Measurements from ENCODE around the gene APOBEC3F.
A peak's percentile ranks its signal among the peaks of the same experiment; 100 is the strongest.
"Not testable (repeated sequence)": the region's sequence is repeated elsewhere in the genome, so short reads cannot be mapped to it uniquely, and the experiment has no call there.

APOBEC3F gene

GRCh38 chr22:39040538-39041296, at the start of gene APOBEC3F:
TSS of gene APOBEC3F (plus strand) at chr22:39040864. CDS start at chr22:39040961, 97 bp downstream.
- DNase-seq (ENCODE audit: low read depth in 2 of 2): peak; percentile 39 to 50

- DNase-seq (ENCODE audit: low read depth in 2 of 2): not testable (repeated sequence)
These were observed 47.7 kb upstream of the APOBEC3F start for GRCh38 chr22:38992871-38993371.

DNA sequence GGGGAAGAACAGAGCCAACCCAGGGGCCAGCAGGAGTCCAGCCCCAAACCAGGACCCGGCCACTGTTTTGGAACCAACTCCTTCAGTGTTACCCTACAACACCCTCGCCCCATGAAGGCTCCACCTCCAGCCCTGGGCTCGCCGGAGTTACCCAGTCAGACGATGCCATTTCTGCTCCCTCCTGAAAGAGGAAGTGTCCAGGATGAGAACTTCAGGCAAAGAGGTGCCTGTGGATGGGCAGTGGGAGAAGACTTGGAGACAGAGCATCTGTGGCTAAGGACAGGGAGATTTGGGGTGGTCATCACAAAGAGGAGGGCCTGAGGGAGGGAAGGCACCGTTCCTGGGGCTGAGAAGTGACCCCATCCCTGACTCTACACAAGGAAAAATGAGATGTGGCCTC, 44.6 kb upstream of the APOBEC3F start:
- DNase-seq (ENCODE audit: low read depth in 2 of 2): no peak

DNA sequence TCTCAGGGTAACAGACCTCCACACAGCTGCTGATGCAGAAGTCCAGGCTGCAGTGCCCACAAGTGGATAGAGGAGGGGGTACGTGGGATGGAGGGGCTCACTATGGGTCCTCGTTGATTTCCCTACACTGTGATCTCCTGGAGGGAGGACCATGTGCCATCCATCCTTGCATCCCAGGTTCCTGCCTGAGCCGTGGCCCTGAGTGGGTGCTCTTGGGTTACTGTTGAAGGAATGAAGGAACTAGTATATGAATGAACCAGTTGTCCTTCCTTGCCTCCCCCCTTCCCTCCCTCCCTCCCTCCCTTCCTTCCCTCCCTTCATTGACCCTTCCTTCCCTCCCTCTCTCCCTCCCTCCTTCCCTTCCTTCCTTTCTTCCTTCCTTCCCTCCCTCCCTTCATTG, 43.1 kb upstream of the APOBEC3F start:
- no peak for DNase-seq (ENCODE audit: low read depth in 2 of 2)

DNA sequence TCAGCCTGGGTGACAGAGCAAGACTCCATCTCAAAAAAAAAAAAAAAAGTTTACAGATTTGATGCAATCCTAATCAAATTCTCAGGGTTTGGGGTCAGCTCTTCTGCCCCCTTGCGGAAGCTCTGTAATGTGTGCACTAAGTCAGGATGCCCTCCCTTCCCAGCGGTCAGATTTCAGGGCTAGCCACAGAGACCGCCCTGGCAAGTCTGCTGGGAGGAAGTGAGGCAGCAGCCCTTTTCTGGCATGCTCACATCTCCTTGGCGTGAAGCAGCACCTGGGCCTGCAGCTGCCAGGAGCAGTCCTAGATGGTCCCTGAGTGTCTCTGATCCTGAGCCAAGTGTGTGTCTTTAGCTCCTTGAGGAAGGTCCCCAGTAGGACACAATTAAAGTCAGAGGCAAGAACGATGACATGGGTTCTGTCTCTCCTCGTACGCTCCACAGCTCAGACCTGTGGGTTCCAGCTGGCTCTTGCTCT, 37.5 kb upstream of the APOBEC3F start:
- DNase-seq (ENCODE audit: low read depth in 2 of 2): peak; percentile 47 to 60

DNA sequence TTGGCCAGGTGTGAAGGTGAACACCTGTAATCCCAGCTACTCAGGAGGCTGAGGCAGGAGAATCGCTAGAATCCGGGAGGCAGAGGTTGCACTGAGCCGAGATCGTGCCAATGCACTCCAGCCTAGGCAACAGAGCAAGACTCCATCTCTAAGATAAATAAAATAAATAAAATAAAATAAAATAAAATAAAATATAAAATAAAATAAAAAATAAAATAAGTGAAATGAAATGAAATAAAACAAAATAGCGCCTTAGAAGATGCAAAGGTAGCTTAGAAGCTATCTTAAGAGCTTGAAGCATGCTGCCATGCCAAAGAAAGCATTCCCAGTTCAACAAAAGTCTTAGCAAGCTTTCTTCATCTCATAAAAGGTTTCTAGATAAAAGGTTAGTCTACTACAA, 33.5 kb upstream of the APOBEC3F start:
- no peak for DNase-seq (ENCODE audit: low read depth in 2 of 2)

GRCh38 chr22:39008271-39008850, 32.3 kb upstream of the APOBEC3F start:
- DNase-seq (ENCODE audit: low read depth in 2 of 2): not testable (repeated sequence)

DNA sequence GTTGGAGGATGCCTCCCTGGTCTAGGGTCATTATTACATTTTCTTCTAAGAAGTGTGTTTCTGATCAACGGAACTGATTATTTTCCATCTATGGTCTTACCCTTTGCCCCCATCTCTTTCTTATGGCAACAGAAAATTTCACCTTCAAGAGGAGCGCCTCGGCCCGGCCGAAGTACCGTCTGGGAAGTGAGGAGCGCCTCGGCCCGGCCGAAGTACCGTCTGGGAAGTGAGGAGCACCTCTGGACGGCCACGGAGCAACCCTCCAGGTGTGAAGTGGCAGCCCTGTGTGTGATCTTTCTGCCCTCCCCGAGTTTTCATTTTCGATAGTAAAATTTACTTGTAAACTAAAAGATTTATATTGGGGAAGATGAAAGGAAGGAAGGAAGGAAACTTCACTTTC, 29.7 kb upstream of the APOBEC3F start:
- no peak for DNase-seq (ENCODE audit: low read depth in 2 of 2)

GRCh38 chr22:39012533-39013511, 27.8 kb upstream of the APOBEC3F start:
- no peak for DNase-seq (ENCODE audit: low read depth in 2 of 2)

DNA sequence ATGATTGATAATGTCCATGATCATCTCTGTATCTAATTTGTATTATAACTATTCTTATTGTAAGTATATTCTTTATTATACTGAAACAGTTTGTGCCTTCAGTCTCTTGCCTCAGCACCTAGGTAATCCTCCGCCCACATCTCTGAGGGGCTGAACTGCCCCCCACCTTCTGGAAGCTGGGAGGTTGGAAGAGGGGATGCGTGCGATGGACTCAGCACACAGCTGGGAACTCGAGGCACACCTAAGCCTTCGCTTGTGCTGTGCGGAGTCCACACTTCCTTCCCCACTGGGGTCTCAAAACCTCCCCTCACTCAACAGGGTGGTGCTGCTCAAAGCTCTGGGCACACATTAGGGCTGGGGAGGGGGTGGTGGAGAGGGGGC, 27.1 kb upstream of the APOBEC3F start:
- DNase-seq (ENCODE audit: low read depth in 2 of 2): not testable (repeated sequence)

DNA sequence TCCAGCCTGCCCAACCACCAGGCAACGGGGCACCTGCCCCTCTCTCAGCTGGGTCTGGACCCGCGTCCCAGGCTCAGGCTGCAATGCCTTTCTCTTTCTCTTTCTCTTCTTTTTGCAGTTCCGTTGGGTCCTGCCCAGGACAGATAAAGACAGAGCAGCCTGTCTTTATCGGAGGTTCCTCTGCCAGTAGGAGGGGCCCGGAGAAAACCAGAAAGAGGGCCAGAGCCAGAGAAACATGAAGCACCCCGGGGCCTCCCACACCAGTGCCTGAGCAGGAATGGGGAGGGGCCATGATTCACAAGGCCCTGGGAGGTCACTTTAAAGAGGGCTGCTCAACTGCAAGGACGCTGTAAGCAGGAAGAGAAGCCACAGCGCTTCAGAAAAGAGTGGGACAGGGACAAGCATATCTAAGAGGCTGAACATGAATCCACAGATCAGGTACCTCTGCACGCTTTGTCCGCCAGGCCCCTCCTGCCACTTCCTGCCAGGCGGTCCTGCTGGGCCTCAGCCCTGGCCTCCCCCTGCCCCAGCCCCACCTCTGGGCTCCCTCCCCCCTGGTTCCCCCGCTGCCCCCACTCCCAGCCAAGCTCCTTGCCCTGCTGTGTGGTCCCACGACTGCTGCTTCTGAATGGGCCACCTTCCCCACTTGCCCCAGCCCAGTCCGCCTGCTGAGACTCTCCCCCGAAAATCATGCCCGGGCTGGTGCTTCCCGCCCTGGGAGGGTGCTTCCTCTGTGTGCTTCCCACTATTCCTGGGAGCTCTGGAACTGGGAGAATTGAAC, 26.5 kb upstream of the APOBEC3F start, which contains the start of gene APOBEC3C:
APOBEC3C (plus strand) TSS at position 316 of the 781 bp plus-strand sequence; CDS start at position 422, 106 bp downstream.
- DNase-seq (ENCODE audit: low read depth in 2 of 2): peak; percentile 51 to 64

GRCh38 chr22:39014723-39015121, 25.9 kb upstream of the APOBEC3F start:
- DNase-seq (ENCODE audit: low read depth in 2 of 2): not testable (repeated sequence)

DNA sequence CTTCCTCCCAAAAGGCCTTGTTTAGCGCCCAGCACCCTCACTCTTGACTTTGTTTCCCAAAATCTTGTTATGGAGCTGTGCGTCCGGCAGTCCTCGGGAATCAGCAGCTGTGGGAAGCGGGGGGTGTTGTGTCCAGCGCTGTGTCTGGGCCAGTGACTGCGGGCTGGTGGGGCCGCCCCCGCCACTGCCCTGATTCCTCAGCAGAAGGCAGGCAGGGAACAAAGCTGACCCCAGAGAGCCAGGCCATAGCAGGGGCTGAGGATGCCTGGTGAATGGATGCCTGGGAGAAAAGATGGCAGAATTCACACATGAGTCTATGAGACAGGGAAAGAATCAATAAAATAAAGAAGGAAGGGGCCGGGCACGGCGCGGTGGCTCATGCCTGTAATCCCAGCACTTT, 24.1 kb upstream of the APOBEC3F start:
- DNase-seq (ENCODE audit: low read depth in 2 of 2): no peak

DNA sequence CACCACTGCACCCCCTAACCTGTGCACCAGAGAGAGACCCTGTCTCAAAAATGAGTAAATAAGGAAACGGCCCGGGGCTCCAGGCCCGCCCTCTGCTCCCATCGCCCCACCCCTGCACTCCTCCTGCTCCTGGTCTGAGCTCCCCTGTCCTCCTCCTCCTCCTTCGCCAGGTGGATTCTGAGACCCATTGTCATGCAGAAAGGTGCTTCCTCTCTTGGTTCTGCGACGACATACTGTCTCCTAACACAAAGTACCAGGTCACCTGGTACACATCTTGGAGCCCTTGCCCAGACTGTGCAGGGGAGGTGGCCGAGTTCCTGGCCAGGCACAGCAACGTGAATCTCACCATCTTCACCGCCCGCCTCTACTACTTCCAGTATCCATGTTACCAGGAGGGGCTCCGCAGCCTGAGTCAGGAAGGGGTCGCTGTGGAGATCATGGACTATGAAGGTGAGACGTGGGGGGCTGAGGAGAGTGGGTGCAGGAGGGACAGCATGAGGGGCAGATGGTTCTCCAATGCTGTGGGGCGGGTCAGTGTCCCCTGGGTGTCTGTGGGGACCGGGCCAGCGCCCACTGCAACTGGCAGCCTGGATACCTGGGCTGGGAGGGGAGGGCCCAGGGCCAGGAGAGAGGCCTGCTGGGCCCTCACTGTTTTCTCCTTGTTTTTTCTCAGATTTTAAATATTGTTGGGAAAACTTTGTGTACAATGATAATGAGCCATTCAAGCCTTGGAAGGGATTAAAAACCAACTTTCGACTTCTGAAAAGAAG, 22.9 kb upstream of the APOBEC3F start:
- DNase-seq (ENCODE audit: low read depth in 2 of 2): no peak

DNA sequence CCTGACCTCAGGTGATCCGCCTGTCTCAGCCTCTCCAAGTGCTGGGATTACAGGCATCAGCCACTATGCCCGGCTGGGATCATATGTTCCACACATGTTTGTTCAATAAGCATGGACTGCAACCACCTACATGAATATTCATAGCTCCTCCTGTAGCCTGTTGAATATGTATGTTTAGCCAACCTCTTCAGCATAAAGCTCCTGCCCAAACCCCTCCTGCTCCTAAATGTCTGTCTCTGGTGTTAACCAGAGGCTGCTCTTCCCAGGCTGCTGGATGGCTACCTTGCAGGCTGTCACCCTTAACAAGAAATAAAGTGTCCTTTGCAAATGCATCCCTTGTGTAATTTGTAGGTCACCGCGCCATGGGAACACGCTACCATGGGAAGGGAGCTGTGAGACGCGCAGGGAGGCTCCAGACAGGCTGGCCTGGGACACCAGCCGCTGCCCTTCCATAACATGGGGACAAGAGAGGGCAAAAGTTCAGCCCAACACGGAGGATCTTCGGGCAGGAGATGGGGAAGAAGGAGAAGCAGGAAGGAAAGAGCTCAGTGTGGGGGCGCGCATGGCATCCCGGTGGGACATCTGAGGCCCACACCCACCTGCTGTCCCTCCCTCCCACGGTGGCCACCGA, 20.5 kb upstream of the APOBEC3F start:
- DNase-seq (ENCODE audit: low read depth in 2 of 2): not testable (repeated sequence)

GRCh38 chr22:39021552-39022250, 19.0 kb upstream of the APOBEC3F start:
- DNase-seq (ENCODE audit: low read depth in 2 of 2): no peak

DNA sequence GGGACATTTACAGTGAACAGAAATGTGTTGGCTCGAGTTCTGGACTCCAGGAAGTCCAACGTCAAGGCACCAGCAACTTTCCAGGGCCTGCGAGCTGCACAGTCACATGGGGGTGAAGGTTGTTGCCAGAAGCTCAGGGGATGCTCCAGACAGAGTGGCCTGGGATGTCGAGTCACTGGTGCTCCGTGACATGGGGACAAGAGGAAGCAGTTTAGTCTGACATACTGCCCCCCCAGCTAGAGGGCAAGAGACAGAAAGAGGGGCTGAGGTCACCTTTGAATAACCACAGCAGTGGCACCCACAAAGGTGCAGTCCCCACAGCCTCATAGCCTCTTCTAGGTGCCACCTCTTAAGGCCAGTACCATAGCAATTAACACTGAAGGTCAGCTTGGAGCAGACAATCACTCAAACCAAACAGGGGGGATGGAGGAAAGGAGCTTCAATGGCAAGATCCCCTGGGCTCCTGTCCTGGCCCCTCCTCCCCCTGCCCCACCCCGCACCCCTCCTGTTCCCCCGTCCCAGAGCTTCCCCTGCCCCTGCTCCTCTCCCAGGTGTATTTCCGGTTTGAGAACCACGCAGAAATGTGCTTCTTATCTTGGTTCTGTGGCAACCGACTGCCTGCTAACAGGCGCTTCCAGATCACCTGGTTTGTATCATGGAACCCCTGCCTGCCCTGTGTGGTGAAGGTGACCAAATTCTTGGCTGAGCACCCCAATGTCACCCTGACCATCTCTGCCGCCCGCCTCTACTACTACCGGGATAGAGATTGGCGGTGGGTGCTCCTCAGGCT, 15.9 kb upstream of the APOBEC3F start:
- DNase-seq (ENCODE audit: low read depth in 2 of 2): no peak

DNA sequence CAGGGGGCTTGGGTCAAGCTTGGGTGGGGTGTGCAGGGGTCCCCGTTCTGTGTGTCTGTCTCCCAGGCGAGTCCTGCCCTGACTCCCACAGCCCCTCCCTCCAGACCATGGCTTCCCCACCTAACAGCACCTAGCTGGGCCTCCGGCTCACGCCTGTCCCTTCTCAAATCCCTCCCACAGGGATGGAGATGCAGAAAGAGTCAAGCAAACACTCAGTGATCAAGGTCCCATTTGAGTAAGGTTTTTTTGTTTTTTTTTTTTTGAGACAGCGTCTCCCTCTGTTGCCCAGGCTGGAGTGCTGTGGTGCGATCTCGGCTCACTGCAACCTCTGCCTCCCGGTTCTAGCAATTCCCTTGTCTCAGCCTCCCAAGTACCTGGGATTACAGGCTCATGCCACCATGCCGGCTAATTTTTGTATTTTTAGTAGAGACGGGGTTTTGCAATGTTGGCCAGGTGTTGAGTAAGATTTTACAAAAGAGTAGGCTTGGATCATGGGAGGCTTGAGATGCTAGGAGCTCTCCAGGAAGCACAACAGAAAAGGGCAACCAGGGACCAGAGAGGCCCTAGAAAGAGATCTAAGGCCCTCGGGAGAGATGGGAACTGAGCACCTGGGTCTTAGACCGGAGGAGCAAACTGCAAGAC, 14.0 kb upstream of the APOBEC3F start:
- DNase-seq (ENCODE audit: low read depth in 2 of 2): no peak
